PC-3 (cell line): ENCODE data around the gene CXCL3.

Source experiments
- EZH2 ChIP-seq: fragments of 300-600 bp; sonication (generic); IDR thresholded peaks from one replicate; pipeline ENCODE4 v1.6.1; 2017; ENCODE audit warnings: antibody characterized with exemption, mild to moderate bottlenecking, low read length; ENCODE audit not compliant: unreplicated experiment
- EZH2phosphoT487 ChIP-seq: fragments of 300-600 bp; sonication (generic); IDR thresholded peaks from 2 replicates; pipeline ENCODE4 v1.6.1; 2018; ENCODE audit warnings: mild to moderate bottlenecking, antibody characterized with exemption, low read length, borderline replicate concordance
- TF ChIP-seq, protein P1 (sequence below): fragments of 300-600 bp; sonication (generic); conservative IDR thresholded peaks from 2 replicates; pipeline ENCODE4 v1.5.1; 2017; ENCODE audit warnings: antibody characterized with exemption, low read depth, mild to moderate bottlenecking, low read length

DNA sequence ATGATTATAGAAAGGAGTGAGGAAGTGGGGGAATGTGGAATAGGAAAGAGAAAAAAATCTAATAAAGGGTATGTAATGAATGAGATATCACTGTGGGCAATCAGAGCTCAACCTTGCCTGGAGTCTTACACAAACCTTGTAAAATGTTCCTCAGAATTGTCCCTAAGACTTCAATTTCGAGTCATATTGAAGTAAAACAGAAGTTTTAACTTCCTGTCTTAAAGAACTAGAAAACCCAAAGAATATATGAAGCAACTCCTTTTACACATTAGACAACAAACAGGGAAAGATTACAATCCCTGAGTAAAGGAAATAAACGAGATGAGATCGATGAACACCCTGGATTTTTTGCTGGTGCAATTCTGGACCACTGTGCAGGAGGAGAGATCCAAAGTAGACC is 42.5 kb upstream of the CXCL3 start:
- no peak for TF ChIP-seq EZH2
- TF ChIP-seq, protein P1, sequence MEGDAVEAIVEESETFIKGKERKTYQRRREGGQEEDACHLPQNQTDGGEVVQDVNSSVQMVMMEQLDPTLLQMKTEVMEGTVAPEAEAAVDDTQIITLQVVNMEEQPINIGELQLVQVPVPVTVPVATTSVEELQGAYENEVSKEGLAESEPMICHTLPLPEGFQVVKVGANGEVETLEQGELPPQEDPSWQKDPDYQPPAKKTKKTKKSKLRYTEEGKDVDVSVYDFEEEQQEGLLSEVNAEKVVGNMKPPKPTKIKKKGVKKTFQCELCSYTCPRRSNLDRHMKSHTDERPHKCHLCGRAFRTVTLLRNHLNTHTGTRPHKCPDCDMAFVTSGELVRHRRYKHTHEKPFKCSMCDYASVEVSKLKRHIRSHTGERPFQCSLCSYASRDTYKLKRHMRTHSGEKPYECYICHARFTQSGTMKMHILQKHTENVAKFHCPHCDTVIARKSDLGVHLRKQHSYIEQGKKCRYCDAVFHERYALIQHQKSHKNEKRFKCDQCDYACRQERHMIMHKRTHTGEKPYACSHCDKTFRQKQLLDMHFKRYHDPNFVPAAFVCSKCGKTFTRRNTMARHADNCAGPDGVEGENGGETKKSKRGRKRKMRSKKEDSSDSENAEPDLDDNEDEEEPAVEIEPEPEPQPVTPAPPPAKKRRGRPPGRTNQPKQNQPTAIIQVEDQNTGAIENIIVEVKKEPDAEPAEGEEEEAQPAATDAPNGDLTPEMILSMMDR = no peak
- no peak for TF ChIP-seq EZH2phosphoT487
